ENCODE results near the gene ZNF662.
"Not testable (repeated sequence)": the region's sequence is repeated elsewhere in the genome, so short reads cannot be mapped to it uniquely, and the experiment has no call there.

Gene ZNF662

DNA sequence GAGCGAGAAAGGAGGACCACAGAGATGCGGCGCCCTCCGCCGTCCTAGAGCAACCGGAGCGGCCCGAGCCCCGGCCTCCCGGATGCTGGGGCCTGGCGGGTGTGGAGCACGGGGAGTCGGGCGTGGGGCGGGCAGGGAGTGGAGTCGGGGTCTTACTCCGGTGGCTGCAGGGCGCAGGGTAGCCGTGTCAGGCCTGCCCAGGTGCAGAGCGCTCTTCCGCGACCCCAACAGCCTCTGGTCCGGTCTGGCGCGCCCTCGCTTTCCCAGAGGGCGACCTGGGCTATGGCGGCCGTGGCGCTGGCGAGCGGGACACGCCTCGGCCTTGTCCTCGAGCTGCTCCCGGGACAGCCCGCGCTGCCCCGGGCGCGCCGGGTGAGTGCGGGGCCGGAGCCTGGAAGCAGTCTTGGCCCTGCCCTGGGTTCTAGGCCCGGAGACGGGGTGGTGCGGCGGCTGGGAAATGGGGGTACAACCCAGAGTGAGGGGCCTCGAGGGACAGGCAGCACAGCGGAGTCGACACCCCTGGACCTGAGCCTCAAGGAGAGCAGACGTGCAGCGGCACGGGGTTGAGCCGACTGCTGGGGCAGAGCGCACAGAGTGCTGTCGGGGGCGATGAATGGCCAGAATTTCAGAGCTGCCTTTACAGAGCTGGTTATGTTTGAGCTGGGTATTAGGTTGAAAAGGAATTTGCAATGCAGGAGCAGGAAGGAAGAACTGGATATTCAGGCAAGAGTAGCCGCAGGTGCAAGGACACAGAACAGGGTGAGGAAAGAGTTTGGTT, at the start of gene ZNF662:
TSS of gene ZNF662 (plus strand) at position 73 of the 778 bp plus-strand sequence. CDS start 1,973 bp downstream, outside the sequence.
- peak in 1 of 2 donors; percentile 16 for DNase-seq

DNA sequence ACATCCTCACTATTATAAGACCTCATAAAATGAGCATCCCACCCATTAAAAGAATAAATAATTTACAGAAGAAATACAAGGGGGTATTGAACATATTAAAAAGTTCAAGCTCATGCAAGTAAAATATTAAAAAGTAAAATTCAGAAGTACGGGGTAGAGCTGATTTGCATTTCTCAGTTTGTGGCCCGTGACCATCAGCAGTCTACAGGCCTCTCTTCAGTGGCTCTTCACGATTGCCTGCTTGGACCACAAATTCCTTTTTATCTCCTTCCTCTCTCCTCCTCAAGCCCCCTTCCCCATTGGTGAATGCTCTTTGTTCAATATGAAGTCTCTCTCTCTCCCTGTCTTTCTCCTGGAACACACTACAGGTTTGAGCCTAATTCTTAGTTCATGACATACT, 49.4 kb upstream of the ZNF662 start:
- DNase-seq: no peak

DNA sequence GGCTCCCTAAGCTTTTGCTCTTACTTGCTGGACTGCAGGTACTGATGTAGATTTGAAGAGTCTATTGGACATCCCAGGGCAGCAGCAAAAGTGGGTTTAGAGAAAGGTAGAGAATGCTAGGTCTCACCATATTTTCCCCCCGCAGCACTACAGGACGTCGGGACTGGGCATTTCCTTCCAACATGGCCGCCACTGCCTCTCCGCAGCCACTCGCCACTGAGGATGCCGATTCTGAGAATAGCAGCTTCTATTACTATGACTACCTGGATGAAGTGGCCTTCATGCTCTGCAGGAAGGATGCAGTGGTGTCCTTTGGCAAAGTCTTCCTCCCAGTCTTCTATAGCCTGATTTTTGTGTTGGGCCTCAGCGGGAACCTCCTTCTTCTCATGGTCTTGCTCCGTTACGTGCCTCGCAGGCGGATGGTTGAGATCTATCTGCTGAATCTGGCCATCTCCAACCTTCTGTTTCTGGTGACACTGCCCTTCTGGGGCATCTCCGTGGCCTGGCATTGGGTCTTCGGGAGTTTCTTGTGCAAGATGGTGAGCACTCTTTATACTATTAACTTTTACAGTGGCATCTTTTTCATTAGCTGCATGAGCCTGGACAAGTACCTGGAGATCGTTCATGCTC, 41.5 kb upstream of the ZNF662 start:
- DNase-seq: no peak

DNA sequence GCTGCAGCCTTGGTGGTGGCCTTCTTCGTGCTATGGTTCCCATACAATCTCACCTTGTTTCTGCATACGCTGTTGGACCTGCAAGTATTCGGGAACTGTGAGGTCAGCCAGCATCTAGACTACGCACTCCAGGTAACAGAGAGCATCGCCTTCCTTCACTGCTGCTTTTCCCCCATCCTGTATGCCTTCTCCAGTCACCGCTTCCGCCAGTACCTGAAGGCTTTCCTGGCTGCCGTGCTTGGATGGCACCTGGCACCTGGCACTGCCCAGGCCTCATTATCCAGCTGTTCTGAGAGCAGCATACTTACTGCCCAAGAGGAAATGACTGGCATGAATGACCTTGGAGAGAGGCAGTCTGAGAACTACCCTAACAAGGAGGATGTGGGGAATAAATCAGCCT, 40.7 kb upstream of the ZNF662 start:
- no peak for DNase-seq

DNA sequence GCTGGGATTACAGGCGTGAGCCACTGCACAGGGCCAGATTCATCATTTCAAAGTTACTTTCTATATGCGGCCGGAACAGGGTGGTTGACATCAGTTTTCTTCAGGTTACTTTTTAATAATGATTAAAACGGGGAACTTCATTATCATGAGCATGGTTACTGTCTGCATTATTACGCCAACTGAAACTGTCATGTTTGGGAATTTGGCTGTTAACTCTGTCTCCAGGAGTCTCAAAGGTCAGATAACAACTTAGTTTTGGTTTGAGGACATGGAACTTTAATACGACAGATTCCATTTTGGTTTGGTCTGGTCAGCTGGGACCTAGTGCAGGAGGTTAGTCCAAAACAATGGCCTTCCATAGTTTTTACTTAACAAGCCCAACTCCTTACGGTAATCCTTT, 38.8 kb upstream of the ZNF662 start:
- no peak for DNase-seq

DNA sequence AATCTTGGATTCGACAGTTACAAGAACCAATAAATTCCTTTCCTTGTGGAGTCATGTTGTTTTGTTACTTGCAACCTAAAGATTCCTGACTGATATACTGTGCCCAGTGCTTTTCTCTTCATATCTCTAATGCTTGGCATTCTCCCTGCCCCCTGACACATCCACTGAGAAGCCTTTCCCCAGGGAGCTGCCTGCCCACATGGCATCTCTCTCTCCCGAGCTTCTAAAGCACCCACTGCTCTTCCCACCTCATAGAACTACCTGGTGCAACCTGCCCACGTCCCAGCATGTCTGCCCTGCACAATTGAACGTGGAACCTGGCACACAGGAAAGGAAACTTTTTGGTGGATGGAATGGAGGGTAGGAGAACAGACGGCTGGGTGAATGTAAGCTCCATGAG, 37.1 kb upstream of the ZNF662 start:
- DNase-seq: no peak

DNA sequence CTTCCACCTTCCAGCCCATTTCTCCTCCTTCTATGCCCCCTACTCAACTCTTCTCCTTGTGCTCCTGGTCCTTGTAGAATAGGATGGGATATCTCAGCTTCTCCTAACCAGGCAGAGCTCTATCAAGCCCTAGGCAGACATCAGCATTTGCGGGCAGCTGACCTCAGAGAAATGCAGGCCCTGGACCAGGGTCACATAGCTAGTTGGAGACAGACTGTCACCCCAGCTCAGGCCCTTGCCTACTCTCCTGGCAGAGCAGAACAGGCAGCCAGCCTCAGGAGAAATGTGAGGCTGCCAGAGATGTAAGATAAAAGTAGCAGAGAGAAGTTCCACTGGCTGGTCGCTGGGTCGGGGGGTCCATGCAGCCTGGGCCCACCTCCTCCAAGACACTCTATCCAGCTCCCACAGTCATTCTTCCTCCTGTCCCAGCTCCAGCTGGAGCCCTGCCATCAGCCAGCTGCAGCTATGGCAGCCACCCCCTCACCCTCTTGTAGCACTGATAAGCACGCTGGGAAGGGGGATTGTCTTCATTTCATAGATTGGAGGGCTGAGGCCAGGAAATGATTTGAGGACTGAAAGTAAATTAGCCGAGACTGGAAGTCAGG, 34.2 kb upstream of the ZNF662 start:
- no peak for DNase-seq

DNA sequence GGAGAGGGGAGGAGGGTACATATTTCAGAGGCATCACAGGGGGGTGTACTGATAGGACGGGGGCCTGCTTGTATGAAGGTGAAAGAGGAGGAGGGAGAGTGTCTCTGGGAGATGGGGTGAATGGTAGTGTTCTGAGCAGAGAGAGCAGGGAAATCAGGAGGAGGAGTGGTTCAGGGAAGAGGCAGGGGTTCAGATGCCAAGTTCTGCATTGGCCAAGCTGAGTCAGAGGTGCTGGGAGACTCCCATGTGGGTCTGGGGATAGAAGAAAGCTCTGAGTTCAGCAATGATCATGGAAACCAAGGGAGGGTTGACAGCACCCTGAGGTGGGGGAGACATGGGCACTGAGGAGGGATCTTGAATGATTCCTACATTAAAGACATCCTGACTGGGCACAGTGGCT, 33.2 kb upstream of the ZNF662 start:
- DNase-seq: no peak

DNA sequence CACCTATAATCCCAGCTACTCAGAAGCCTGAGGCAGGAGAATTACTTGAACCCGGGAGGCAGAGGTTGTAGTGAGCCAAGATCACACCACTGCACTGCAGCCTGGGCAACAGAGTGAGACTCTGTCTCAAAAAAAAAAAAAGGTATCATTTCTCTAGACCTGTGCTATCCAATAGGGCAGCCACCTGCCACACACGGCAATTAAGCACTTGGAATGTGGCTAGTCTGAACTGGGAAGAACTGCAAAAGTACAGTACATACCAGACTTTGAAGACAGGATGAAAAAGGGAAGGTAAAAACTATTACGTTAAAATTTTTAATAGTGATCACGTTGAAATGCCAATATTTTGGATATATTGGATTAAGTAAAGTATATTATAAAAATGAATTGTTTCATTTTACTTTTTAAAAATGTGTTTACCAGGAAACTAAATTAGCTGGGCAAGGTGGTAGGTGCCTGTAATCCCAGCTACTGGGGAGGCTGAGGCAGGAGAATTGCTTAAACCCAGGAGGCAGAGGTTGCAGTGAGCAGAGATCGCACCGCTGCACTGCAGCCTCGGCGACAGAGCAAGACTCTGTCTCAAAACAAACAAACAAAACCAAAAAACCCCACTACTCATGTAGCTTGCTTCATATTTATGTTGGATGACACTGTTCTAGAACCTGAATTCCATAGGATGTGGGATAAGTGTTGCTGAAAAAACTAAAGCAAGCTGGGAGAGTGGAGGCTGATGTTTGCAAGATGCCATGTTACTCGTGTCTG, 32.5 kb upstream of the ZNF662 start:
- DNase-seq: no peak

DNA sequence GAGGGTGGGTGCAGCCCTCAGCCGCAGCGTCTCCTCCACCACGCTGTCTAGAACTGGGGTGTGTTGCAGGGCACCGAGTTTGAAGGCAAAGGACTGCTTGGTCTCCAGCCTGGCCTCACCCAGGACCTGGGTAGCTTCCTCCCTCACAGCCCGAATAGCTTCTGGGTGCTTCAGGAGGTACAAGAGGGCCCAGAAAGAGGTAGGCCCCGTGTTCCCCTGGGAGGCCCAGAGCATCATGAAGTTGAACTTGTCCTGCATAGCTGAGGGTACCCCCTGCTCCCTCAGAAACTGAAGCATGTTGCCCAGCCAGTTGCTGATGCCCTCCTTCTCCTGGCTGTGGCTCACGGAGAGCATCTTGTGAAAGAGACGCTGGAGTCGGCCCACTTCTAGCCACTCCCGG, 31.2 kb upstream of the ZNF662 start:
- no peak for DNase-seq

DNA sequence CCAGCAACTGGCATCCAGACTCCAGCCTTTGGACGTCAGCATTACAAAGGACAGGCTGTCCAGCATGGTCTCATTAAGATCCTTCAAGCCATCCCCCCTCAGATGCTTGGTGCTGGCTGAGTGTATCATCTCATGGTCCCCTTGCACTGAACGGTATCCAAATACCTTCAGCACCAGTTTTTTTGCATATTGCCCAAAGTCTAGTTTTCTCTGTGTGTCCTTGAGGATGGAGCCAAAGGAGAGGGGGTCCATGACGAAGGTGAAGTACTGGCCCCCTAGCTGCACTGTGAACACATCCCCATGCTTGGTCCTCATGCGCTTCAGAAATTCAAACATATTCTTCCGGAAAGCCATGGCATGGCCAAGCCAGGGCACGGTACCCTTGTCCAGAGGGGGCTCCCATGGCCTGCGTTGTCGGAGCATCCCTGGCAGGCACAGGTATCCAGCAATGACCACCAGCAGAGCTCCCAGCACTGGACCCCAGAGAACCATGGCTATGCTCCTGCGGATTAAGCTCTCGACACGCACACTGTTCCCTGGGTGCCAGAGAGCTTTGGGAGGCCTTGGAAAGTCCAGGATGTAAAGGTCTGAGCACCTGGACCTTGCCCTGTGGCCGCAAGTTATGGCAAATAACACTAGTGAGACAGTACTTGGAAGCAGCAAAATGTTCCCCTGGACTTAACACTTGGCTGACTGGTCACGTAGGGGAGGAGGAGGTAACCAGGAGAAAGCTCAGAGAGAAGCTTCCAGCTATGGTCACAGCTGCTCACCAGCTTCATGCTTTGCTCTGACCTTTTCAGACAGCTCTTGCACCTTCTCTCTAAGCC, 30.4 kb upstream of the ZNF662 start, which contains the start of gene CYP8B1:
TSS of gene CYP8B1 (minus strand) at position 555 of the 827 bp plus-strand sequence. CDS start at position 492, 63 bp downstream.
- DNase-seq: no peak

DNA sequence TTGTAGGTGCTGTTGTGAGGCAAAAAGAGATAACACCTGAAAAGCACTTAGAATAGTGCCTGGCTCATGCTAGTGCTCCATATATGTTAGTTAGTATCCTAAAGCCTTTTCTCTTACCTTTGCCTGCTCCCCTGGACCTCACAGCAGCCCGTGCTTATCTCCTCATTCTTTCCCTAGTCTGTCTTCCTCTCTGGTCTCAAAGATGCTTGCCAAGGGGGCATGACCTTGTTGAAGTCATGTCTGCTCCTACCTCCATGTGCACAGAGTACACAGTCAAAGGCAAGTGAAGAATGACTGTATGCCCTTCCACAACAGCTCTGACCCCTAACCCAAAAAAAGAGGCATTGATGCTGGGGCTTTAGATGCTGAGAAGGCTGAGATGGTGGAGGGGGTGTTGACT, 29.5 kb upstream of the ZNF662 start:
- DNase-seq: no peak

DNA sequence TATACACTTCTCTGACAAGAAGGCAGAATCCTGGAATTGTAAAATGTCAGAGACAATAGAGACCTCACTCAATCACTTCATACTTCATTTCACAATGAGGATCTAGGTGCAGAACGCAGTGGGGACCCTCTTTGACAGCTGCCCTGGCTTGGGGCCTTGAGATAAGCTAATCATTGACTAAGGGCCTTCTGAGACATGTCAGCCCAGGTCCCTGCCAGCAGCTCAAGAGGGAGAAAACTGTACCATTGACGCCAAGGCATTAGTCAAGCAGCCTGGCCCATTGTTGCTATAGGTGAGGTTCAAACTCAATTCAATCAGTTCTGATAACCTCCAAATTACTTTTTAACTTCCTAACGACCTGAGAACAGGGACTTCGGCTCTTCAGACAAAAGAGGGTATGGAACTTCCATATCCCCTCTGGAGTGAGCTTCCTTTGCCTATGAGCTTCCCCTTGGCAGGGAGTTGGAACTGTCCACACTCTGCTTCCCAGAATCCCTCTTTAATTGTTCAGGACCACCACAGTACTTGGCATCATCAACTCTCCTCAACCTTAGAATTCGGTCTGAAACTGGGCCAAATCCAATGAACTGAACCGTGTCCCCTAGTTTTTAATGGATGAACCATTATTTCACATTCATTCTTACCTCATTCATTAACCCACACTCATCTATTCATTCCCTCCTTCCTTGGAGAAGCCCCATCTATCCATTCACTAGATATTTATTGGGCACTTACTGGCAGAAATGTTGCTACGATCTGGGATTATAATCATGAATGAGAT, 28.8 kb upstream of the ZNF662 start:
- DNase-seq: no peak

DNA sequence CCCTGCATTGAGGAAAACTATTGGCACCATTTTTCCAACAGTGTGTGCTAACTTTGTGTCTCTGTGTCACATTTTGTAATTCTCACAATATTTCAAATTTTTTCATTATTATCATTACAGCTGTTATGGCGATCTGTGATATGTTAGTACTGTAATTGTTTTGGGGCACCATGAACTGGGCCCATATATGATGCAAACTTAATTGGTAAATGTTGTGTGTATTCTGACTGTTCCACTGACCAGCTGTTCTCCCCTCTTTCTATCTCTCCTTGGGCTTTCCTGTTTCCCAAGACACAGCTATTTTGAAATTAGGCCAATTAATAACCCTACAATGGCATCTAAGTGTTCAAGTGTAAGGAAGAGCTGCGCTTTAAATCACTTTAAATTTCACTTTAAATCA, 28.1 kb upstream of the ZNF662 start:
- no peak for DNase-seq

DNA sequence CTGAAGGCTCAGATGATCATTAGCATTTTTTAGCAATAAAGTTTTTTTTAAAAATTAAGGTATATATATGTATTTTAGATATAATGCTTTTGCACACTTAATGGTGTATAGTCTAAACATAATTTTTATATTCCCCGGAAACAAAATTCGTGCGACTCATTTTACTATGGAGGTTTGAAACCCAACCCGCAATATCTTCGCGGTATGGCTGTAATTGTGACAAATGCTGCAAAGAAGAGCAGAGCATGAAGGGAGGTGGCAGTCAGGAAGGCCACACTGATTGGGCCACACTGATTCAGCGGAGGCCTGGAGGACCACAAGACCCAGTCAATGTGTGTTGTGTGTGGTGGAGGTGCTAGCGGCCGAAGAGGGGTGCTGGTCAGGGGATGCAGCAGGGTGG, 25.8 kb upstream of the ZNF662 start:
- DNase-seq: no peak

DNA sequence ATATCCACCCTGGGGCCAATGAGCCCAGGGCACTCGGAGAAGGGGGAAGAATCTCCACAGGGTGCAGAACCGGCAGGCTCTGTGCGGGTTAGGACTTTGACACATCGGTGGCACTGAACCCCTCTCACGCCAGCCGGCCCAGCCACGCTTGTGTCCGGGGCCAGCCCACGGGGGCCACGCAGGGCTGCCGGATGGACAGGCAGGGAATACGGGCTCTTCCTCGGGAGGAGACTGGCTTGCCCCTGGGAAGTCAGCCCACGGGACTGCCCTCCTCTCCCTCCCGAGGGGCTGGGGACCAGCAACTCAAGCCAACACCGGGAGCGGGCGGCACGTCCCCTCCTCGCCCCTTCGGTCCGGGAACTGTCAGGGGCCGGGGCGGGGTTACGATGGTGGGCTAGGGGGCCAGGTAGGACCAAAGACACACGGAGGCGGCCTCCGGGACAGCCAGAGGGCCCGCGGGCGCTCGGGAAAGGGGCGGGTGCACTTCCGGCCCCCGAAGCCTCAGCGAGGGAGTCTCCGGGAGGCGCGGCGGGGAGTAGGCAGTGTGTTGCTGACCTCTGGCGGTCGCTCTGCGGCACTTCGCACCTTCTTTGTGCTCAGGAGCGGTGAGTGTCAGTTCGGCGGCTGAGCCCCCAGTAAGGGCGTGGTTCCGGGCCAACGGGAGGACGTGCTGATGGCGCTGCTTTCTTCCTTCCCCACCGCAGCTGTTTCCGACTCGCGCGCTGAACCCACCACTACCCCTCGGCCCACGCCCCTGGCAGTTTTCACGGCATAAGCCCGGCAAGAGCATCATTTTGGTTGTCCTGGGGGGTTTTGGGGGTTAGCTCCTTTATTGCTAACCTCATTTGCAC, 25.1 kb upstream of the ZNF662 start:
- DNase-seq: peak; percentile 78 to 87

DNA sequence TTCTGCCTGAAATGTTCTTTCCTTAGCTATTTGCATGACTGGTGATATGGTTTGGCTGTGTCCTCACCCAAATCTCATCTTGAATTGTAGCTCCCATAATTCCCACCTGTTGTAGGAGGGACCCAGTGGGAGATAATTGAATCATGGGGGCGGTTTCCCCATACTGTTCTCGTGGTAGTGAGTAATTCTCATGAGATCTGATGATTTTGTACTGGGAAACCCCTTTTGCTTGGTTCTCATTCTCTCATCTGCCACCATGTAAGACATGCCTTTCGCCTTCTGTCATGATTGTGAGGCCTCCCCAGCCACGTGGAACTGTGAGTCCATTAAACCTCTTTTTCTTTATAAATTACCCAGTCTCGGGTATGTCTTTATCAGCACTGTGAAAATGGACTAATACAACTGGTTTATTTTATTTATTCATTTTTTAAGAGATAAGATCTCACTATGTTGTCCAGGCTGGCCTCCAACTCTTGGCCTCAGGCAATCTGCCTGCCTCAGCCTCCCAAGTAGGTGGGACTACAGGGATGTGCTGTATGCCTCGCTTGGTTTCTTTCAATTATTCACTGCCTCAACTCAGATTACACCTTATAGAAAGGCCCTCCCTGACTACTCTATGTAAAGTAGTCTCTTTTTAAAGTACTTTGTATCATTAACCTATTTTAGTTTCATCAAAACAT, 22.6 kb upstream of the ZNF662 start:
- not testable (repeated sequence) for DNase-seq

DNA sequence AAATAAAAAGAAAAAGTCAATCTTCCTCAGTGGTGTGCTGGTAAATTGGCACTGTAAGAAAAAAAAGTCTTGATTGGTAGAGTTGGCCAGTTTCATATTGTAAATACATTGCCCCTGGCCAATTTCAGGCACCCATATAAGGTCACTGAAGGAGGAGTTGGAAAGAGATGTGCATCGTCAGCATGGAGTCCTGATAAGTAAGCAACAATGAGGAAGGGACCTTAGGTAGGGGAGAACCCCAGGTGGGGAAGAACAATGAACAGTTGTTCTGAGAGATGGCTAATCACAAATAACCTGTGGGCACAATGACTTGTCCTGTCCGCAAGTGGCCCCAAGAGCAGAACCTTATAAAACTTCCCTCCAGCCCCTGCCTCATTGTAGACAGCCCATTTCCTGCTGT, 21.6 kb upstream of the ZNF662 start:
- DNase-seq: no peak

DNA sequence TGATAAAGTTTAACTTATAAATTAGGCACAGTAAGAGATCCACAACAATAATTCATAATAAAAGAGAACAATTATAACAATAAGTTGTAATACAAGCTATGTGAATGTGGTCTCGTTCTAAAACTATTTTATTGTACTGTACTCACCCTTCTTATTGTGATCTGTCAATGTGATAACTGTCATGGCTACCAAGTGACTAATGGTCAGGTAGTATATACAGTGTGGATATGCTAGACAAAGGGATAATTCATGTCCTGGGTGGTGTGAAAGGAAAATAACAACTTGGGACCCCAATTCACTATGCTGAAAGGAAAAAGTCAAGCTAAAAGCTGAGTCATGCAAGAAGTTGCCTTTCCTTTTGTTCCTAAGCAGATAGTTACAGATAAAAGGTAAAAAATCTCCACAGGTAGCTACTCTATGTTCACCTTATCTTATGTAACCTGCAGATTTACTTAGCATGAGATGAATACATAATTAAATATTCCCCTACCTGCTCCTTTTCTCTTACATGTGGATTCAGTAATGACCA, 19.6 kb upstream of the ZNF662 start:
- no peak for DNase-seq

DNA sequence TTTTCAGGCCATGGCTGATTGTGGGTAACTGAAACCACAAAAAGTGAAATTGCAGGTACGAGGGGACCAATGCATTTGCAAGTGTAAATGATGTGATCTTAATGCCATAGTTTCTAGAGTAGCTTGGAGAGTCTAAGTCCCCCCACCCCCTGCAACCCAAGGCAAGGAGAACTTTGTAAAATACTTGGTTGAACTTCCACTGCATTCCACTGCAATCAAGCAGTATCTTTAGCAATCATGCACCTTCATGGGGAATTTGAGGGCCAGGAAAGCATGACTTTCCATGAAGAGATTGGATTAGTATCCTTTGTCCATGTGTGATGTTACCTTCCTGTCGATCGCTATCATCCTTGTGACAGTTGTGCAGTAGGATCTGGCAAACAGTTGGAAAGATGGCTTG, 18.9 kb upstream of the ZNF662 start:
- no peak for DNase-seq

All from stimulated activated CD4-positive, alpha-beta T cell treated with anti-CD3 and anti-CD28 coated beads, Interleukin-2, amount 100 ng/mL, for 48 hours (primary cell).